Lung (tissue), 12 donors: Measurements from ENCODE around the gene LBHD2. TPM values are rescaled to one million over a fixed set of nuclear protein-coding genes. Genes with fewer than 3 reads are reported as not detected.
A peak's percentile ranks its signal among the peaks of the same experiment; 100 is the strongest.

Source experiments
- ATAC-seq: fragments of 200-7000 bp; cut with Tn5 transposase; one replicate; pipeline ENCODE4 v1.9.1; 2020; ENCODE audit warnings: moderate number of reproducible peaks; ENCODE audit not compliant: insufficient read depth, low FRiP score
- DNase-seq, 3 donors: peaks; one replicate each; pipeline ENCODE4 v3.0.0-alpha.2; 2013 to 2017
- H3K27ac ChIP-seq, 2 donors: one replicate each; pipeline ENCODE4 v1.5.1; 2013; ENCODE audit warnings: mild to moderate bottlenecking in 2 of 2, moderate library complexity in 2 of 2, control low read depth in 1 of 2, inconsistent platforms in 1 of 2, low read depth in 1 of 2, low read length in 1 of 2
- H3K27me3 ChIP-seq, 3 donors: one replicate each; pipeline ENCODE4 v1.5.1; 2013; ENCODE audit warnings: low read length in 2 of 3; ENCODE audit not compliant: control insufficient read depth in 3 of 3, insufficient read depth in 3 of 3
- H3K36me3 ChIP-seq, 4 donors: one replicate each; pipeline ENCODE4 v1.5.1; 2013; ENCODE audit warnings: low read length in 4 of 4, mild to moderate bottlenecking in 1 of 4, moderate library complexity in 1 of 4; ENCODE audit not compliant: control insufficient read depth in 4 of 4, insufficient read depth in 4 of 4
- H3K4me1 ChIP-seq, 5 donors: one replicate each; pipeline ENCODE4 v1.5.1; 2013; ENCODE audit warnings: low read length in 5 of 5, mild to moderate bottlenecking in 2 of 5, moderate library complexity in 1 of 5; ENCODE audit not compliant: control insufficient read depth in 5 of 5, insufficient read depth in 5 of 5
- H3K4me3 ChIP-seq: one replicate; pipeline ENCODE4 v1.5.1; 2013; ENCODE audit warnings: mild to moderate bottlenecking, control low read depth, moderate library complexity
- H3K9ac ChIP-seq, 2 donors: one replicate each; pipeline ENCODE4 v1.5.1; 2013; ENCODE audit warnings: low read length in 2 of 2, control low read depth in 1 of 2; ENCODE audit not compliant: insufficient read depth in 1 of 2
- H3K9me3 ChIP-seq, 4 donors: one replicate each; pipeline ENCODE4 v1.5.1; 2013; ENCODE audit warnings: low read length in 3 of 4, mild to moderate bottlenecking in 1 of 4, moderate library complexity in 1 of 4; ENCODE audit not compliant: control insufficient read depth in 4 of 4, insufficient read depth in 3 of 4
- CTCF ChIP-seq: IDR thresholded peaks from 2 replicates; pipeline ENCODE4 v1.5.1; 2012; ENCODE audit warnings: mild to moderate bottlenecking; ENCODE audit errors: control extremely low read depth, extremely low read depth
- WGBS, 2 donors: extraction: QIAGEN DNeasy Blood & Tissue Kit; methylation state at CpG; one replicate each; pipeline ENCODE4 v1.1.7; 2013; 5-methylcytosine and 5-hydroxymethylcytosine counted together
- polyA plus RNA-seq, 2 donors: library from polyadenylated mRNA; stranded (reverse); fragments of 200-250 nt; gene quantifications; one replicate each; pipeline ENCODE4 v1.2.1, GENCODE V29; 2013
- total RNA-seq, 2 donors: library from RNA; depleted of rRNA in 1 of 2; stranded (reverse); fragments of >200 nt in 1 of 2; gene quantifications; one replicate each; pipeline ENCODE4 v1.2.1, GENCODE V29; 2014 to 2021
- donor health status: control.
- donor health status: control.
- donor health status: Bipolar disorder and iron deficiency.
- donor health status: healthy.
- donor health status: DM: yes; HTN: yes; CAD: no.

The LBHD2 gene
- total and polyA plus RNA-seq, 4 donors = 0.08 TPM; not detected in 3

DNA sequence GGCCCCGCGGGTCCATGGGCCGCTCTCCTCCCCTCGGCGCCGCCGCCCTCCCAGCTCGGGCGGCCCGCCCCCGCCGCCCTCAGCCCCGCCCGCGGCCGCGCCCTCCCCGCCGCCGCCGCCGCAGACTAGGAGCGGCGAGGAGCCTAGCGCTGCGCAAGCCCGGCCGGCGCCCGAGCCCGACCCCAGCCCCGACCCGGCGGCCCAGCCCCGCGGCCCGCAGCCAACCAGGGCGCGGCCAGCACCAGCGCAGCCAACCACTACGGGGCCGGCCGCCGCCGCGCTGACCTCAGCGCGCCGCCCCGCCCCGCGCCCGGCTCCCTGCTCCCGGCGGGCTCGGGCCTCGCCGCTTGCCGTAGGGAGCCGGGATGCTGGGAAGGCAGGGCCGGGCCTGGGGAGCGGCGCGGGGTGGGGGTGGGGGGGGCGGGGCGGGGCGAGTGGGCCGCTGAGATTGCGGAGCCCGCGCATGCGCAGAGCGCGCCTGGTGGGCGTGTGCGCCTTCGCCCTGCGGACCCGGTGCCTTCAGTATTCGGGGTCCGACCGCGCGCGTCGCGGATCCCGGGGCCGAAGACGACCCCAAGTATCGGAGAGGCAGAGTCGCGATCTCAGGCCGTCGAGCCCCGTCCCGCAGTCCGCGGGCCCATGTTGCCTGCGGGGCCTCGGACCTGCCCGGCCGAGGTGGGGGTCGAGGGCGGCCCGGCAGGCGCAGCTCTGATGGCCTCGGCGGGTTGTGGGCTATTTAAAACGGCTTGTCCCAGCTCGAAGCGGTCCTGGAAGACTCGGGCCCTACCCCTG is 26.4 kb upstream of the LBHD2 start, which contains the start of gene CDC42BPB:
TSS of gene CDC42BPB (minus strand) at position 178 of the 792 bp plus-strand sequence. CDS start 376 bp downstream, outside the sequence.
- Histone ChIP-seq H3K36me3 (no peaks in the 10 kb centered on the region), H3K27me3 (no peaks in the 10 kb centered on the region), H3K9ac (peak within 1 kb of the TSS; percentile 17 to 46), H3K4me3 (peak within 1 kb of the TSS; percentile 99), H3K4me1 (peaks cover 0 to 29% (median 11%) of the 10 kb centered on the region in 5 donors), H3K27ac (peak within 1 kb of the TSS; percentile 96 to 99), H3K9me3 (peaks cover 0 to 1% (median 0%) of the 10 kb centered on the region in 4 donors)
- peak; percentile 96 for ATAC-seq
- peak; percentile 93 to 96 (median 95) for DNase-seq
- WGBS, 2 donors = 0 to 2% methylated on average over 55 to 113 of the region's 113 CpGs
- no peak for TF ChIP-seq CTCF

GRCh38 chr14:103058164-103059055 is 25.6 kb upstream of the LBHD2 start:
- no peak for ATAC-seq
- peak in 2 of 3 donors; percentile 29 to 32 for DNase-seq
- WGBS, 2 donors = 46 to 50% methylated on average over 39 of the region's 39 CpGs
- H3K4me3 ChIP-seq = peak overlapping the region; percentile 73
- TF ChIP-seq CTCF = no peak
- H3K27ac ChIP-seq = peak overlapping the region; percentile 74 to 92
- H3K4me1 ChIP-seq = peaks cover 0 to 29% (median 11%) of the 10 kb centered on the region in 5 donors
- peaks cover 0 to 1% (median 0%) of the 10 kb centered on the region in 4 donors for H3K9me3 ChIP-seq
- peak overlapping the region; percentile 17 to 46 for H3K9ac ChIP-seq
- H3K27me3 ChIP-seq = no peaks in the 10 kb centered on the region
- H3K36me3 ChIP-seq = no peaks in the 10 kb centered on the region

DNA sequence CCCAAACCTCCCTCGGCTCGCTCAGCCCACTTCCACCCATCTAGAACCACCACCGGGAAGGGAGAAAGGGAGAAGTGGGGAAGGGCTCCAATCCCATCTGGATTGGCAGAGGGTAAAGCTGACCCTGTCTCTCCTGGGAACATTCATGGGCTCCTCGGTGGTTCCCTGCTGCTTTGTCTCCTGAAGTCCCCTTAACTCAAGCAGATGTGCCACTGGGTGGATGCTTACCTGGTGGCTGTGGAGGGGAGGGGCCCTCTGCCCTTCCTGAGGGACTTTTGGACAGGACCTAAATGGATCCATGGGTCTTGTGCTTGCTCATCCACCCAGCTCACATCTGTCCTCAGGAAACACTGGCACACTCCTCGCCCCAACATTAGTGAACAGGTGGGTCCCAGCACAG is 24.5 kb upstream of the LBHD2 start:
- no peak overlapping the region for H3K4me3 ChIP-seq
- peak overlapping the region in 1 of 2 donors; percentile 9 for H3K27ac ChIP-seq
- H3K4me1 ChIP-seq = peaks cover 0 to 29% (median 11%) of the 10 kb centered on the region in 5 donors
- TF ChIP-seq CTCF = no peak
- no peaks in the 10 kb centered on the region for H3K27me3 ChIP-seq
- DNase-seq (no peak), ATAC-seq (no peak)
- H3K9ac ChIP-seq = no peak overlapping the region
- peaks cover 0 to 1% (median 0%) of the 10 kb centered on the region in 4 donors for H3K9me3 ChIP-seq
- 71 to 74% methylated on average over 5 of the region's 5 CpGs for WGBS, 2 donors
- H3K36me3 ChIP-seq = no peaks in the 10 kb centered on the region
